Right lobe of liver (tissue), 6 donors: ENCODE data around the gene UBE2B. TPM values are rescaled to one million over a fixed set of nuclear protein-coding genes. Genes with fewer than 3 reads are reported as not detected.
A peak's percentile ranks its signal among the peaks of the same experiment; 100 is the strongest.
"Not testable (repeated sequence)": the region's sequence is repeated elsewhere in the genome, so short reads cannot be mapped to it uniquely, and the experiment has no call there.

ENCODE experiments used
- ATAC-seq, 4 donors: fragments of 200-7000 bp; cut with Tn5 transposase; one replicate each; pipeline ENCODE4 v1.9.1; 2020; ENCODE audit warnings: mild to moderate bottlenecking in 4 of 4, moderate library complexity in 4 of 4
- DNase-seq, 3 donors: peaks; one replicate each; pipeline ENCODE4 v3.0.0-alpha.2; 2020
- H3K27ac ChIP-seq, 3 donors: fragments of 200-600 bp; one replicate each; pipeline ENCODE4 v1.8.0; 2022
- H3K27me3 ChIP-seq, 2 donors: fragments of 200-600 bp; one replicate each; pipeline ENCODE4 v1.8.0; 2022
- H3K36me3 ChIP-seq, 4 donors: fragments of 200-600 bp; sonication (generic) in 1 of 4; one replicate each; pipeline versions ENCODE4 v1.5.1 to v1.8.0; 2017 to 2022; ENCODE audit warnings: control low read depth in 1 of 4
- H3K4me1 ChIP-seq, 4 donors: fragments of 200-600 bp; sonication (generic) in 1 of 4; one replicate each; pipeline versions ENCODE4 v1.5.1 to v1.8.0; 2017 to 2022; ENCODE audit warnings: control low read depth in 1 of 4
- H3K4me3 ChIP-seq, 3 donors: fragments of 200-600 bp; one replicate each; pipeline ENCODE4 v1.8.0; 2022
- H3K9me3 ChIP-seq, 4 donors: fragments of 200-600 bp; sonication (generic) in 1 of 4; one replicate each; pipeline versions ENCODE4 v1.5.1 to v1.8.0; 2017 to 2022; ENCODE audit warnings: control low read depth in 1 of 4
- POLR2A ChIP-seq: fragments of 450-650 bp; IDR thresholded peaks from one replicate; pipeline ENCODE4 v1.6.1; 2017; ENCODE audit warnings: antibody characterized with exemption, mild to moderate bottlenecking
- WGBS: methylation state at CpG from one replicate; pipeline ENCODE4 v1.1.6; 2018; ENCODE audit warnings: low coverage, low lambda C conversion rate; ENCODE audit not compliant: insufficient coverage; ENCODE audit errors: missing lambda C conversion rate; 5-methylcytosine and 5-hydroxymethylcytosine counted together
- intact Hi-C, 2 donors: fragments of 100-400 bp; cut with DNase I; formaldehyde crosslinking; loops; one replicate each; pipeline versions ENCODE4 v1.11.2 to v1.14.1; 2022
- long read RNA-seq: library from polyadenylated mRNA; unstranded; transcript quantifications from one replicate; pipeline ENCODE4 v2.0.0, GENCODE V29; 2019
- total RNA-seq, 6 experiments: library from RNA; depleted of rRNA in 2 of 6; stranded (reverse); fragments of >200 nt in 2 of 6; fragmentation: NEBNext Ultra II Directional in 3 of 6; extraction: Animal tissue kit (Norgen Biotek cat#: 25700) in 3 of 6; gene quantifications; one replicate each; pipeline versions ENCODE4 v1.1.0 to v1.2.4, GENCODE V29; 2016 to 2023
- TF ChIP-seq, protein P1 (sequence below), 4 donors: fragments of 200-600 bp in 3 of 4; fragments of 450-650 bp in 1 of 4; IDR thresholded peaks; one replicate each; pipeline versions ENCODE4 v1.5.1 to v1.8.0; 2016 to 2022; ENCODE audit warnings: antibody characterized with exemption in 4 of 4, mild to moderate bottlenecking in 2 of 4
- donor health status: DM: no; HTN: yes; CAD: no.
- donor health status: DM: no; HTN: no; CAD: no.
- donor health status: DM: no; HTN: no; CAD: no.
- donor health status: DM: no; HTN: yes; CAD: no.
- donor health status: DM: no; HTN: yes; CAD: no.

The UBE2B gene
- 10 to 100 TPM; 23.4 to 56.2 (median 37.9) TPM for total RNA-seq
- long read RNA-seq, transcript UBE2B-201 (6 exons, 2,515 nt), result major isoform, 8 of 12 reads
- long read RNA-seq, partial matches to known transcripts, result 0 of 12 reads
- long read RNA-seq, other reads (novel, unspliced or antisense), result 3 of 12 reads

DNA sequence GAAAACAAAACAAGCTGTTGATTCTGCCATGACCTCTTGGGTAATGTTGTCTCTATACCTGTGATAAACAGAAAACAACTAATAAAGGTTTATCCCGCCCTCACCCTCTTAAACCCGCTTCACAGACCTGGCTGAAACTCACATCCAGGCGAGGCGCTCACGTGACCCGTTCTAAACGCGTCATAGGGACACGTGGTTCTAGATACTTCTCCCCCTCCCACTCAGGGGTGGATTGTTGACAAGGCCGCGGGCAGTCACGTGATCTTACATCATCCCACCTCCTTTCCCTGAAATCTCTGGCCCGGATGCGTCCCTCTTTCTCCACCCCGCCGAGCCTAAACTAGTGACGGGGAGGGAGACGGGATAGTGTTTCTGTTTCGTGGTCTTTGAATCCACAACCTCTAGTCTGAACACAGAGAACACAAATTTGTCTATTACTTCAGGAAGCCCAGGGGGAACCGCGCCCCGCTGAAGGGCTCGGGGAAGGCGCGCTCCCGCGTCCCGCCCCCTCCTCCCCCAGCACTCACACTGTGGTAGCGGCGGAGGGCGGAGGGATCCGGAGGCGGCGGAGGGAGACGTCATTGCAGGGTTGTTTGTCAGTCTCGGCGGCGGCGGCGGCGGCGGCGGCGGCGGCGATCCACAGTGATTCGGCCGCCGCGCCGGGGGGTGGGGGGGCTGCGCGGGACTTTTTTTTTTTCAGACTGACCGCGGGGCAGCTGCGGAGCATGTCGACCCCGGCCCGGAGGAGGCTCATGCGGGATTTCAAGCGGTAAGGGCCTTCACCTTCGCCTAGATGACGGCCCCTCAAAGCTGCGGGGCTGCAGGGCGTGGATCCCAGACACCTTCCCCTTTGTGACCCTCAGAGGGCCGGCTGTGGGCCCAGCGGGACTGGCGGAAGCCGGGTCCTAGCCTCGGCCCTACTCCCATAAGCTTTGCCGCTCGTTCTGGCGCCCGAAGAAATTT is at the start of gene UBE2B:
Gene UBE2B, plus strand, starts transcription at position 699 of the 963 bp plus-strand sequence. Its CDS starts 27 bp downstream, at position 726.
- peaks cover 0 to 7% (median 2%) of the 10 kb centered on the region in 4 donors for H3K4me1 ChIP-seq
- intact Hi-C loops, result no loop called here
- 2% methylated on average over 28 of the region's 74 CpGs for WGBS

DNA sequence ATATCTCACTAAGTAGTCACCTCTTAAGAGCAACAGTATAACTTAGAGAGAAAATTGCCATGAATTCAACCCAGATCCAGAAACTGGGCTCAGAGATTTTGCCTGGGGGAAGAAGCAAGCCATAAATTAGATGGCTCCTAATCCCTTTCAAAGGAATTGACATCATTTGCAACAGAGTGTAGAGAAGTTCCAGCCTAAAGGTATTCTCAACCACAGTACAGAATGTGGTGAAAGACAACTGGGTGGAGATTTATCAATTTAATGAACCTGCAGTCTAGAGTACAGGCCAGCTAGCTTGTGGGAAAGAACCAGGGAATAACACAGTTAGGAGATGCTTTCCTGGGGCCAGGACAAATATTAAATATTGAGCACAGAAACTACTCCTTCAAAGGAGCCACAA is 44.0 kb upstream of the UBE2B start:
- Histone ChIP-seq H3K36me3 (no peaks in the 10 kb centered on the region), H3K4me3 (no peak overlapping the region), H3K4me1 (no peaks in the 10 kb centered on the region), H3K9me3 (peaks cover 0 to 11% (median 2%) of the 10 kb centered on the region in 4 donors), H3K27ac (no peak overlapping the region), H3K27me3 (no peaks in the 10 kb centered on the region)
- ATAC-seq (no peak), DNase-seq (no peak)
- TF ChIP-seq, protein P1, sequence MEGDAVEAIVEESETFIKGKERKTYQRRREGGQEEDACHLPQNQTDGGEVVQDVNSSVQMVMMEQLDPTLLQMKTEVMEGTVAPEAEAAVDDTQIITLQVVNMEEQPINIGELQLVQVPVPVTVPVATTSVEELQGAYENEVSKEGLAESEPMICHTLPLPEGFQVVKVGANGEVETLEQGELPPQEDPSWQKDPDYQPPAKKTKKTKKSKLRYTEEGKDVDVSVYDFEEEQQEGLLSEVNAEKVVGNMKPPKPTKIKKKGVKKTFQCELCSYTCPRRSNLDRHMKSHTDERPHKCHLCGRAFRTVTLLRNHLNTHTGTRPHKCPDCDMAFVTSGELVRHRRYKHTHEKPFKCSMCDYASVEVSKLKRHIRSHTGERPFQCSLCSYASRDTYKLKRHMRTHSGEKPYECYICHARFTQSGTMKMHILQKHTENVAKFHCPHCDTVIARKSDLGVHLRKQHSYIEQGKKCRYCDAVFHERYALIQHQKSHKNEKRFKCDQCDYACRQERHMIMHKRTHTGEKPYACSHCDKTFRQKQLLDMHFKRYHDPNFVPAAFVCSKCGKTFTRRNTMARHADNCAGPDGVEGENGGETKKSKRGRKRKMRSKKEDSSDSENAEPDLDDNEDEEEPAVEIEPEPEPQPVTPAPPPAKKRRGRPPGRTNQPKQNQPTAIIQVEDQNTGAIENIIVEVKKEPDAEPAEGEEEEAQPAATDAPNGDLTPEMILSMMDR (IDR thresholded peaks at IDR 0.05), result no peak
- no peak for TF ChIP-seq POLR2A
- intact Hi-C loops, result no loop called here

More for the DNA sequence above, at the start of gene UBE2B:
- Histone ChIP-seq H3K9me3 (no peaks in the 10 kb centered on the region), H3K4me3 (peak within 1 kb of the TSS; percentile 71 to 97 (median 97)), H3K27me3 (no peaks in the 10 kb centered on the region), H3K36me3 (peaks cover 0 to 18% (median 0%) of the 10 kb centered on the region in 4 donors), H3K27ac (peak within 1 kb of the TSS; percentile 99 to 100 (median 100))
- DNase-seq, result peak; percentile 97 to 98 (median 98)
- peak; percentile 88 to 91 (median 90) for ATAC-seq
- peak; percentile 67 for TF ChIP-seq POLR2A
- TF ChIP-seq, protein P1 (IDR thresholded peaks at IDR 0.05), result no peak

DNA sequence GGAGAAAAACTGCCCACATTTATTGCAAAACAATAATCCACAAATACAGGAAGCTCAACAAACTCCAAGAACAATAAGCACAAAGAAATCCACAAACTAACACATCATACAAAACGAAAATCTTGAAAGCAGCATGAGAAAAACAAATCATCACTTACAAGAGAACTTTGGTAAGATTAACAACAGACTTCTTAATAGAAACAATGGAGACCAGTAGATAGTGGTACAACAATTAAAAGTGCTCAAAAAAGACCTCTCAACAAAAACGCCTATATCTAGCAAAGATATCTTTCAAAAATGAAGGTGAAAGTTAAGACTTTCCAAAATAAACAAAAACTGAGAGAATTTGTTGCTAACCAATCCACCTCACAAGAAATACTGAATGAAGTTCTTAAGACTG is 42.8 kb upstream of the UBE2B start:
- Histone ChIP-seq H3K36me3 (no peaks in the 10 kb centered on the region), H3K27ac (no peak overlapping the region), H3K4me1 (no peaks in the 10 kb centered on the region), H3K27me3 (no peaks in the 10 kb centered on the region), H3K4me3 (no peak overlapping the region), H3K9me3 (peaks cover 0 to 11% (median 2%) of the 10 kb centered on the region in 4 donors)
- intact Hi-C loops, result no loop called here
- ATAC-seq (no peak), DNase-seq (no peak)
- WGBS, result 47% methylated on average over 2 of the region's 2 CpGs
- TF ChIP-seq, protein P1 (IDR thresholded peaks at IDR 0.05), result no peak
- no peak for TF ChIP-seq POLR2A

DNA sequence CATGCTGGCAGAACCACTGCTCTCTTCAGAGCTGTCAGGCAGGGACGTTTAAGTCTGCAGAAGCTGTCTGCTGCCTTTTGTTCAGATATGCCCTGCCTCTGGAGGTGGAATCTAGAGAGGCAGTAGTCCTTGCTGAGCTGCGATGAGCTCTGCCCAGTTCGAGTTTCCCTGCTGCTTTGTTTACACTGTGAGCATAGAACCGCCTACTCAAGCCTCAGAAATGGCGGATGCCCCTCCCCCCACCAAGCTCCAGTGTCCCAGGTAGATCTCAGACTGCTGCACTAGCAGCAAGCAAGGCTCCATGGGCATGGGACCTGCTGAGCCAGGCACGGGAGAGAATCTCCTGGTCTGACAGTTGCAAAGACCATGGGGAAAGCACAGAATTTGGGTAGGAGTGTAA is 34.5 kb upstream of the UBE2B start:
- H3K4me1 ChIP-seq, H3K27me3 ChIP-seq, H3K4me3 ChIP-seq, H3K27ac ChIP-seq, H3K36me3 ChIP-seq, intact Hi-C loops, ATAC-seq, DNase-seq, H3K9me3 ChIP-seq: not testable (repeated sequence)
- WGBS, result no CpG with 5 or more reads among the region's 6 CpGs

DNA sequence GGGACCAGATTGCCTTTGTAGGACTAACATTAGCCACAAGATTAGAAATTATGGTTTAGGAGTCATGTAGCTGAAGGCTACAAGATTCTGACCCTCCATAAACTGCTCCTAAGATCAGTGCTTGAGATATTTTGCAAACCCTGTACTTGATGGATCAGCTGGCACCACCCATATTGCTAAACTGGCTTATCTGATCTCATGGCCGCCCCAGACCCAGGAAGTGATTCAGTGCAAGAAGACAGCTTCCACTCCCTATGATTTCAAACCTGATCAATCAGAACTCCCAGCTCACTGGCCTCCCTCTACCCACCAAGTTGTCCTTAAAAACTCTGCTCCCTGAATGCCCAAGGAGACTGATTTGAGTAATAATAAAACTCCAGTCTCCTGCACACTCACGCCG is 27.9 kb upstream of the UBE2B start:
- intact Hi-C loops, ATAC-seq: not testable (repeated sequence)

DNA sequence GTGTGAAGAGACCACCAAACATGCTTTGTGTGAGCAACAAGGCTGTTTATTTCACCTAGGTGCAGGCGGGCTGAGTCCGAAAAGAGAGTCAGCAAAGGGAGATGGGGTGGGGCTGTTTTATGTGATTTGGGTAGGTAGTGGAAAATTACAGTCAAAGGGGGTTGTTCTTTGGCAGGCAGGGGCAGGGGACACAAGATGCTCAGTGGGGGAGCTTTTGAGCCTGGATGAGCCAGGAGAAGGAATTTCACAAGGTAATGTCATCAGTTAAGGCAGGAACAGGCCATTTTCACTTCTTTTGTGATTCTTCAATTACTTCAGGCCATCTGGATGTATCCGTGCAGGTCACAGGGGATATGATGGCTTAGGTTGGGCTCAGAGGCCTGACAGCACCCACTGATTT is 25.9 kb upstream of the UBE2B start:
- DNase-seq, H3K27me3 ChIP-seq, ATAC-seq, H3K9me3 ChIP-seq, intact Hi-C loops, H3K4me1 ChIP-seq, H3K4me3 ChIP-seq, H3K36me3 ChIP-seq, H3K27ac ChIP-seq: not testable (repeated sequence)
- WGBS, result 74% methylated on average over 3 of the region's 3 CpGs

More for the DNA sequence above, 27.9 kb upstream of the UBE2B start:
- not testable (repeated sequence) for H3K36me3 ChIP-seq, H3K4me1 ChIP-seq, DNase-seq, H3K27ac ChIP-seq, H3K4me3 ChIP-seq, H3K27me3 ChIP-seq, H3K9me3 ChIP-seq
- WGBS, result 92% methylated on average over 2 of the region's 3 CpGs
